ENCODE results near the gene TYRO3.
A peak's percentile ranks its signal among the peaks of the same experiment; 100 is the strongest.
"Not testable (repeated sequence)": the region's sequence is repeated elsewhere in the genome, so short reads cannot be mapped to it uniquely, and the experiment has no call there.

TYRO3 gene

GRCh38 chr15:41577863-41578735 lies 19.1 kb downstream of the TYRO3 start:
- DNase-seq = peak; percentile 85

- no peak for DNase-seq
Observed at GRCh38 chr15:41578736-41579383, 19.8 kb downstream of the TYRO3 start.

- DNase-seq = peak; percentile 32
Observed at GRCh38 chr15:41581110-41581509, 22.1 kb downstream of the TYRO3 start.

- no peak for DNase-seq
Observed at GRCh38 chr15:41583795-41584194, 24.8 kb downstream of the TYRO3 start.

- DNase-seq = no peak
Observed at GRCh38 chr15:41584636-41585126, 25.7 kb downstream of the TYRO3 start.

GRCh38 chr15:41585127-41586047 lies 26.4 kb downstream of the TYRO3 start:
- peak; percentile 47 for DNase-seq

- DNase-seq = not testable (repeated sequence)
Observed at GRCh38 chr15:41586531-41587282, 27.7 kb downstream of the TYRO3 start.

GRCh38 chr15:41589018-41589417 lies 30.0 kb downstream of the TYRO3 start:
- not testable (repeated sequence) for DNase-seq

- DNase-seq = not testable (repeated sequence)
Observed at GRCh38 chr15:41589571-41589970, 30.6 kb downstream of the TYRO3 start.

GRCh38 chr15:41591217-41591616 lies 32.2 kb downstream of the TYRO3 start:
- not testable (repeated sequence) for DNase-seq

GRCh38 chr15:41592718-41593117 lies 33.7 kb downstream of the TYRO3 start:
- not testable (repeated sequence) for DNase-seq

- DNase-seq = no peak
Observed at GRCh38 chr15:41594801-41595746, 36.1 kb downstream of the TYRO3 start.

- no peak for DNase-seq
Observed at GRCh38 chr15:41596972-41597371, 38.0 kb downstream of the TYRO3 start.

GRCh38 chr15:41597787-41598186 lies 38.8 kb downstream of the TYRO3 start:
- no peak for DNase-seq

GRCh38 chr15:41599061-41599460 lies 40.0 kb downstream of the TYRO3 start:
- DNase-seq = no peak

- DNase-seq = no peak
Observed at GRCh38 chr15:41603411-41603935, 44.5 kb downstream of the TYRO3 start.

GRCh38 chr15:41603941-41604911 lies 45.2 kb downstream of the TYRO3 start:
- DNase-seq = peak; percentile 74

GRCh38 chr15:41605566-41605965 lies 46.6 kb downstream of the TYRO3 start:
- no peak for DNase-seq

- peak; percentile 51 for DNase-seq
Observed at GRCh38 chr15:41606997-41607396, 48.0 kb downstream of the TYRO3 start.
